Lower leg skin (tissue), 3 donors: ENCODE data around the gene TRAPPC3L.

Experiments used
- CTCF ChIP-seq, 3 donors: fragments of 450-650 bp; IDR thresholded peaks; one replicate each; pipeline ENCODE4 v1.5.1; 2016; ENCODE audit warnings: antibody characterized with exemption in 3 of 3, mild to moderate bottlenecking in 3 of 3, moderate library complexity in 2 of 3
- POLR2A ChIP-seq, 2 donors: fragments of 450-650 bp; IDR thresholded peaks; one replicate each; pipeline ENCODE4 v1.6.1; 2016 to 2017; ENCODE audit warnings: antibody characterized with exemption in 2 of 2, mild to moderate bottlenecking in 1 of 2, moderate library complexity in 1 of 2

GRCh38 chr6:116508527-116508926 is 37.0 kb downstream of the TRAPPC3L start:
- no peak for TF ChIP-seq CTCF (IDR thresholded peaks at IDR 0.05)
- no peak for TF ChIP-seq POLR2A (IDR thresholded peaks at IDR 0.05)
